Endodermal cell (in vitro differentiated cells): ENCODE results near the gene AUTS2. TPM values are rescaled to one million over a fixed set of nuclear protein-coding genes. Genes with fewer than 3 reads are reported as not detected.

Source experiments
- DNase-seq: peaks from one replicate; pipeline ENCODE4 v3.0.0-alpha.2; 2017
- H3K27ac ChIP-seq: 2 replicates; pipeline ENCODE4 v1.5.1; 2013; ENCODE audit warnings: mild to moderate bottlenecking, low read depth, low read length, moderate library complexity
- H3K27me3 ChIP-seq: 2 replicates; pipeline ENCODE4 v1.6.1; 2013; ENCODE audit warnings: mild to moderate bottlenecking, low read length, moderate library complexity; ENCODE audit not compliant: insufficient read depth, control insufficient read depth, poor library complexity, severe bottlenecking
- H3K36me3 ChIP-seq: 2 replicates; pipeline ENCODE4 v1.7.0; 2013; ENCODE audit warnings: mild to moderate bottlenecking, low read length, moderate library complexity; ENCODE audit not compliant: control insufficient read depth, insufficient read depth
- H3K4me1 ChIP-seq: one replicate; pipeline ENCODE4 v1.7.0; 2013; ENCODE audit warnings: low read length; ENCODE audit not compliant: control insufficient read depth, insufficient read depth
- H3K4me3 ChIP-seq: 2 replicates; pipeline ENCODE4 v1.5.1; 2013; ENCODE audit warnings: mild to moderate bottlenecking, low read length, moderate library complexity
- H3K9ac ChIP-seq: 2 replicates; pipeline ENCODE4 v1.6.1; 2013; ENCODE audit warnings: mild to moderate bottlenecking, low read length, moderate library complexity; ENCODE audit not compliant: poor library complexity, severe bottlenecking; ENCODE audit errors: extremely low read depth
- H3K9me3 ChIP-seq: 2 replicates; pipeline ENCODE4 v1.6.1; 2013; ENCODE audit warnings: mild to moderate bottlenecking, low read length, moderate library complexity; ENCODE audit not compliant: control insufficient read depth
- H3K27ac Mint-ChIP-seq: 2 replicates; pipeline ENCODE4 v1.8.0; 2020; ENCODE audit warnings: mixed read lengths
- H3K27me3 Mint-ChIP-seq: 2 replicates; pipeline ENCODE4 v1.8.0; 2021; ENCODE audit warnings: mild to moderate bottlenecking, mixed read lengths; ENCODE audit not compliant: insufficient read depth
- H3K36me3 Mint-ChIP-seq: 2 replicates; pipeline ENCODE4 v1.8.0; 2020; ENCODE audit warnings: low read depth, mixed read lengths
- H3K4me1 Mint-ChIP-seq: 2 replicates; pipeline ENCODE4 v1.8.0; 2020; ENCODE audit warnings: mixed read lengths
- H3K4me3 Mint-ChIP-seq: 2 replicates; pipeline ENCODE4 v1.8.0; 2020; ENCODE audit warnings: mild to moderate bottlenecking, moderate library complexity, mixed read lengths
- H3K9me3 Mint-ChIP-seq: 2 replicates; pipeline ENCODE4 v1.8.0; 2020; ENCODE audit warnings: mild to moderate bottlenecking, mixed read lengths
- whole genome bisulfite sequencing, 2 experiments: methylation state at CpG; one replicate each; pipeline versions ENCODE4 v1.1.5 to v1.1.7; 2013; ENCODE audit warnings: missing lambda C conversion rate in 2 of 2, mixed read lengths in 1 of 2; ENCODE audit not compliant: insufficient coverage in 1 of 2, insufficient read length in 1 of 2; 5-methylcytosine and 5-hydroxymethylcytosine counted together
- total RNA-seq, 2 donors: library from RNA; stranded (reverse); fragmentation: NEBNext Ultra II Directional in 1 of 2; extraction: Animal tissue kit (Norgen Biotek cat#: 25700) in 1 of 2; gene quantifications; 2 replicates in 1 of 2; 3 replicates in 1 of 2; pipeline ENCODE4 v1.2.1, GENCODE V29; 2021
- TF ChIP-seq, protein P1 (sequence below): fragments of 200-600 bp; sonication (generic); conservative IDR thresholded peaks from 2 replicates; pipeline ENCODE4 v1.5.0; 2021; ENCODE audit warnings: antibody characterized with exemption, mild to moderate bottlenecking

The AUTS2 gene
- total RNA-seq, 2 donors from 2014 or later = 76.8 to 106 TPM

DNA sequence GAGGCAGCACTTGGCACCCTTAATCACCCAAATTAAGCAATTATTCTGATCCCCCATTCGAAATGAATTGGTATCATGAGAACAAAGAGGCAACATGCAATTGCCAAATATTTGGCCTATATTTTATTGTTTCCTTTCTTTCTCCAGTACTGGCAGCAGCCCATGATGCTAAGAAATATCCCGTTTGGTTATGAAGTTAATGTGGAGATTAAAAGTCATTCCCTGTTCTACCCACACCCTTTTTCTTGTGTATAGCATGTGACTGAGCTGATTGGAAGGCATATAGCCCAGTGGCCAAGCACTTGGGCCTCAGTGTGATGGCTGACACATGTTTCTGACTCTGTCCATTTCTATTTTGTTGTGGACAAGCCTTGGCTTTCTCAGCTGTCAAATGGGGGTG is 841.4 kb downstream of the AUTS2 start:
- no peak for DNase-seq
- Mint-ChIP-seq H3K27me3 (no peaks in the 10 kb centered on the region), H3K9me3 (no peaks in the 10 kb centered on the region), H3K27ac (no peak overlapping the region), H3K4me1 (peaks cover 10% of the 10 kb centered on the region), H3K4me3 (no peak overlapping the region), H3K36me3 (no peaks in the 10 kb centered on the region)
- peaks cover under 1% of the 10 kb centered on the region for H3K4me1 ChIP-seq
- TF ChIP-seq, protein P1, sequence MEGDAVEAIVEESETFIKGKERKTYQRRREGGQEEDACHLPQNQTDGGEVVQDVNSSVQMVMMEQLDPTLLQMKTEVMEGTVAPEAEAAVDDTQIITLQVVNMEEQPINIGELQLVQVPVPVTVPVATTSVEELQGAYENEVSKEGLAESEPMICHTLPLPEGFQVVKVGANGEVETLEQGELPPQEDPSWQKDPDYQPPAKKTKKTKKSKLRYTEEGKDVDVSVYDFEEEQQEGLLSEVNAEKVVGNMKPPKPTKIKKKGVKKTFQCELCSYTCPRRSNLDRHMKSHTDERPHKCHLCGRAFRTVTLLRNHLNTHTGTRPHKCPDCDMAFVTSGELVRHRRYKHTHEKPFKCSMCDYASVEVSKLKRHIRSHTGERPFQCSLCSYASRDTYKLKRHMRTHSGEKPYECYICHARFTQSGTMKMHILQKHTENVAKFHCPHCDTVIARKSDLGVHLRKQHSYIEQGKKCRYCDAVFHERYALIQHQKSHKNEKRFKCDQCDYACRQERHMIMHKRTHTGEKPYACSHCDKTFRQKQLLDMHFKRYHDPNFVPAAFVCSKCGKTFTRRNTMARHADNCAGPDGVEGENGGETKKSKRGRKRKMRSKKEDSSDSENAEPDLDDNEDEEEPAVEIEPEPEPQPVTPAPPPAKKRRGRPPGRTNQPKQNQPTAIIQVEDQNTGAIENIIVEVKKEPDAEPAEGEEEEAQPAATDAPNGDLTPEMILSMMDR = no peak
- no peaks in the 10 kb centered on the region for H3K36me3 ChIP-seq
- H3K27me3 ChIP-seq = no peaks in the 10 kb centered on the region
- 86% methylated on average over 1 of the region's 2 CpGs; no CpG with 5 or more reads in 1 of the 2 experiments for WGBS, 2 experiments
- no peaks in the 10 kb centered on the region for H3K9me3 ChIP-seq
- no peak overlapping the region for H3K9ac ChIP-seq
- H3K27ac ChIP-seq = no peak overlapping the region
- H3K4me3 ChIP-seq = no peak overlapping the region

DNA sequence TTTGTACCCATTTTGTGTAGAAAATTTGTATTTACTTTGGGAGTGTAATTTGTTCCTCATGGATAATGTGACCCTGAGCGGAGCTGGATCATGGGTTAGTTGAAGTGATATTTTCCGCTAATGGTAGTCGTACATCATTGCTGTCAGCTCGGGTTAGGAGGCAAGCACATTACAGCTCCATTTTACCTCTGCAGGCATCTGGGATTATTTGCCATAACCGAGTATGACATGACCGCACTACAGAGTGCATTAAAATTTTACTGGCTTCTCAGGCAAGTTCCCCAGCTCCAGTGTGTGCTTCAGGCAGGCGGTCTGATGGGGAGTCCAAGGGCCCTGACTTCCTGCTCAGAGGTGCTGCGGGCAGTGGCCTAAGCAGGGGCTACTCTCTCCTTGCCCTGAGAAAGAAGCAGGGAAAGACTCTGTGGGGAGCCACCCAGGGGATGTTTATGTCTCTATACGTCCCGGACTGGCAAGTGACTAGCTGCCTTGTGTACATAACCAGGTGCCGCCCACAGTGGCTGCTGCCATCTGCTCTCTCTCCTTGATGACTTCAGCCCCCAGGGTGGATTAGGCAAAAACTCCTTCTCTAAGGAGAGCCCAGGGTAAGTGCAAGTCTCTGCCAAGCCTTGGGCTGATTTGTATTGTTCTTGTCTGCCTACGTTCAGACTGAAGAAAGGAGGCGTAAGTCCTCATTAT is 848.3 kb downstream of the AUTS2 start:
- Histone ChIP-seq H3K27me3 (no peaks in the 10 kb centered on the region), H3K4me3 (no peak overlapping the region), H3K9ac (no peak overlapping the region), H3K27ac (no peak overlapping the region), H3K4me1 (no peaks in the 10 kb centered on the region), H3K9me3 (no peaks in the 10 kb centered on the region), H3K36me3 (no peaks in the 10 kb centered on the region)
- Mint-ChIP-seq H3K4me1 (no peaks in the 10 kb centered on the region), H3K36me3 (no peaks in the 10 kb centered on the region), H3K27ac (no peak overlapping the region), H3K4me3 (no peak overlapping the region), H3K27me3 (no peaks in the 10 kb centered on the region), H3K9me3 (no peaks in the 10 kb centered on the region)
- TF ChIP-seq, protein P1 = no peak
- 93% methylated on average over 10 to 13 of the region's 13 CpGs for WGBS, 2 experiments
- DNase-seq = no peak

DNA sequence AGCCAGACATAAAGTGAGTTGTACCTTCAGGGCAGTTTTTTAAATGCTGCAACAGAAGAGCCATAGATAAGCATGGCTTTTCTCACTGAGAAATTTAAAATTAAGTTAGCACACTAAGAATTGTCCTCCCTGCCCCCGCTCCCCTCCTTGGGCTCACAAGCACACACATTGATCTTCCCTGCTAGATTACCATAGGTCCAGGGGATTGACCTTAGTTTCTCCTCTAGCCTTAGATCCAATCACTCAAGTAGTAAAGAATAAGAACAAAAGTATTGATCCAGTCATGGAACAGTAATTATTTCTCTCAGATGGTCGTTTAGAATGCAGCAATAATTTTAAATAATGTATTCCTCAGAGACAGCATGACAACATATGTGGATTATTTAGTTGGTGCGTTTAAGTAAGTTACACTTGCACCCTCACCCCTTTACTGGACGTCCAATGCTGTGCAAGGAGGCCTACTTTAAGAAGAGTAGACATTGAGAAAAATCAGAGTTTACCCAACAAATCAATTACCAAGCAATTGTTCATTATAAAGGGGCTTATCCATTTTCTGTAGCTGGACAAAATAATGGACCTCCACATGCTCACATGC is 850.1 kb downstream of the AUTS2 start:
- 81 to 98% methylated on average over 2 to 4 of the region's 4 CpGs for WGBS, 2 experiments
- no peaks in the 10 kb centered on the region for H3K4me1 ChIP-seq
- H3K36me3 ChIP-seq = no peaks in the 10 kb centered on the region
- Mint-ChIP-seq H3K4me1 (no peaks in the 10 kb centered on the region), H3K27me3 (no peaks in the 10 kb centered on the region), H3K4me3 (no peak overlapping the region), H3K27ac (no peak overlapping the region), H3K36me3 (peaks cover 11% of the 10 kb centered on the region), H3K9me3 (no peaks in the 10 kb centered on the region)
- no peak overlapping the region for H3K9ac ChIP-seq
- H3K9me3 ChIP-seq = peaks cover 3% of the 10 kb centered on the region
- TF ChIP-seq, protein P1 = no peak
- H3K4me3 ChIP-seq = no peak overlapping the region
- DNase-seq = no peak
- no peaks in the 10 kb centered on the region for H3K27me3 ChIP-seq
- H3K27ac ChIP-seq = no peak overlapping the region
